GM12891 (cell line): ENCODE measurements around the gene CMC4.

Experiments used
- POLR2A ChIP-seq: IDR thresholded peaks from 2 replicates; pipeline ENCODE4 v1.6.1; 2011; ENCODE audit warnings: low read depth, low read length, control low read depth
- POLR2AphosphoS5 ChIP-seq: IDR thresholded peaks from 2 replicates; pipeline ENCODE4 v1.6.1; 2011; ENCODE audit warnings: low read depth, low read length, control low read depth
- POU2F2 ChIP-seq: IDR thresholded peaks from 2 replicates; pipeline ENCODE4 v1.6.1; 2011; ENCODE audit warnings: low read depth, mild to moderate bottlenecking, control low read depth, low read length, moderate library complexity
- SPI1 ChIP-seq: IDR thresholded peaks from 2 replicates; pipeline ENCODE4 v1.6.1; 2011; ENCODE audit warnings: low read depth, low read length, control low read depth
- TAF1 ChIP-seq: IDR thresholded peaks from 2 replicates; pipeline ENCODE4 v1.6.1; 2011; ENCODE audit warnings: low read depth, low read length, control low read depth

- TF ChIP-seq TAF1, result no peak
- TF ChIP-seq POLR2AphosphoS5, result no peak
- no peak for TF ChIP-seq POLR2A
- no peak for TF ChIP-seq POU2F2
- no peak for TF ChIP-seq SPI1
Observed at GRCh38 chrX:155055494-155055893, 15.4 kb downstream of the CMC4 start.
